B cell (primary cell): ENCODE data around the gene RANBP9.

Source experiments
- CTCF ChIP-seq: fragments of 200-600 bp; IDR thresholded peaks from one replicate; pipeline ENCODE4 v1.8.0; 2022; ENCODE audit warnings: antibody characterized with exemption, mild to moderate bottlenecking
- EZH2 ChIP-seq: IDR thresholded peaks from 2 replicates; pipeline ENCODE4 v1.6.1; 2012; ENCODE audit warnings: borderline replicate concordance, low read depth, mild to moderate bottlenecking, moderate library complexity, low read length; ENCODE audit not compliant: insufficient read depth, poor library complexity, severe bottlenecking

- TF ChIP-seq CTCF (no peak), EZH2 (no peak)
These were observed 16.4 kb downstream of the RANBP9 start for GRCh38 chr6:13695252-13695651.
